ENCODE results near the gene GOLPH3.

GOLPH3 gene

GRCh38 chr5:32098890-32099310 is 75.2 kb downstream of the GOLPH3 start:
- Histone ChIP-seq H3K27ac (peak overlapping the region in 1 of 2 donors; percentile 4), H3K9me3 (no peaks in the 10 kb centered on the region), H3K4me3 (no peak overlapping the region), H3K4me1 (peaks cover 0 to 33% (median 6%) of the 10 kb centered on the region in 4 donors), H3K27me3 (no peaks in the 10 kb centered on the region), H3K36me3 (peaks cover 30 to 63% (median 62%) of the 10 kb centered on the region in 3 donors)
- DNase-seq, result no peak
- TF ChIP-seq, protein P1, sequence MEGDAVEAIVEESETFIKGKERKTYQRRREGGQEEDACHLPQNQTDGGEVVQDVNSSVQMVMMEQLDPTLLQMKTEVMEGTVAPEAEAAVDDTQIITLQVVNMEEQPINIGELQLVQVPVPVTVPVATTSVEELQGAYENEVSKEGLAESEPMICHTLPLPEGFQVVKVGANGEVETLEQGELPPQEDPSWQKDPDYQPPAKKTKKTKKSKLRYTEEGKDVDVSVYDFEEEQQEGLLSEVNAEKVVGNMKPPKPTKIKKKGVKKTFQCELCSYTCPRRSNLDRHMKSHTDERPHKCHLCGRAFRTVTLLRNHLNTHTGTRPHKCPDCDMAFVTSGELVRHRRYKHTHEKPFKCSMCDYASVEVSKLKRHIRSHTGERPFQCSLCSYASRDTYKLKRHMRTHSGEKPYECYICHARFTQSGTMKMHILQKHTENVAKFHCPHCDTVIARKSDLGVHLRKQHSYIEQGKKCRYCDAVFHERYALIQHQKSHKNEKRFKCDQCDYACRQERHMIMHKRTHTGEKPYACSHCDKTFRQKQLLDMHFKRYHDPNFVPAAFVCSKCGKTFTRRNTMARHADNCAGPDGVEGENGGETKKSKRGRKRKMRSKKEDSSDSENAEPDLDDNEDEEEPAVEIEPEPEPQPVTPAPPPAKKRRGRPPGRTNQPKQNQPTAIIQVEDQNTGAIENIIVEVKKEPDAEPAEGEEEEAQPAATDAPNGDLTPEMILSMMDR (IDR thresholded peaks at IDR 0.05), result no peak
- intact Hi-C loops (cut with DNase I; ENCODE audit: low total_unique reads), result no loop called here

DNA sequence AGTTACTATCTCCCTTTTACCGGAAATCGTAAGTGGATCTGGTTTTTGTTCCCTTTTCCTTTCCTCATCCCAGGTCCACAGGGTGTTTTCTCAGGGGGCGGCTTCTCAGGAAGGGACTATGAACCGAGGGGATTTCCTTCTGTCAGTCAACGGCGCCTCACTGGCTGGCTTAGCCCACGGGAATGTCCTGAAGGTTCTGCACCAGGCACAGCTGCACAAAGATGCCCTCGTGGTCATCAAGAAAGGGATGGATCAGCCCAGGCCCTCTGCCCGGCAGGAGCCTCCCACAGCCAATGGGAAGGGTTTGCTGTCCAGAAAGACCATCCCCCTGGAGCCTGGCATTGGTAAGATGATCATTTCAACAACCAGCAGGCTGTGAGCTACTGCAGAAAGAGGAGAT is 75.8 kb downstream of the GOLPH3 start:
- H3K36me3 ChIP-seq, result peaks cover 24 to 57% (median 56%) of the 10 kb centered on the region in 3 donors
- intact Hi-C loops (cut with DNase I; ENCODE audit: low total_unique reads), result no loop called here

DNA sequence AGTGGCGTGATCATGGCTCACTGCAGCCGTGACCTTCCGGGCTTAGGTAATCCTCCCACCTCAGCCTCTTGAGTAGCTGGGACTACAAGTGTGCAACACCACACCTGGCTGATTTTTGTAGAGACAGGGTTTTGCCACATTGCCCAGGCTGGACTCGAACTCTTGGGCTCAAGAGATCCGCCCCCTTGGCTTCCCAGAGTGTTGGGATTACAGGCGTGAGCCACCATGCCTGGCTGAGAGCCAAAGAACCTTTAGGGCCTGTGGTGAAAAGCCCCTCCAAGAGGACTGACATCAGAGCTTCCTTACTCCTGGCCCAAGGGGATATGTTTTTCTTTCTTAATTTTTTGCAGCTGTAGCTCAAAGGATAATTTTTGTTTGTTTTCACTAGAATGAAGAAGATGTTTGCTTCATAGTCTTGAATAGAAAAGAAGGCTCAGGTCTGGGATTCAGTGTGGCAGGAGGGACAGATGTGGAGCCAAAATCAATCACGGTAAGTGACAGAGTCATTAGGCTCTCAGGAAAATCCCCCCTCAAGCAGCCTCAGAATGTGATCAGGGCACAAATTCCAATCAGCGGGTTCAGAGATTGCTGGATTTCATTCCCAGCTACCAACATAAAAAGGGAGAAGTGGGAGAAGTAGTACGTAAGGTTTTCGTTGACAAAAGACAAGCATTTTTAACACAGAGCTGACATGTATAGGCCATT is 77.1 kb downstream of the GOLPH3 start:
- H3K36me3 ChIP-seq, result peaks cover 13 to 45% (median 44%) of the 10 kb centered on the region in 3 donors
- no peak for DNase-seq
- intact Hi-C loops (cut with DNase I; ENCODE audit: low total_unique reads), result no loop called here

More for the DNA sequence above, 75.8 kb downstream of the GOLPH3 start:
- TF ChIP-seq, protein P1 (IDR thresholded peaks at IDR 0.05), result no peak
- peak overlapping the region in 1 of 2 donors; percentile 4 for H3K27ac ChIP-seq
- H3K4me3 ChIP-seq, result no peak overlapping the region
- no peaks in the 10 kb centered on the region for H3K9me3 ChIP-seq
- H3K27me3 ChIP-seq, result no peaks in the 10 kb centered on the region
- H3K4me1 ChIP-seq, result peaks cover 0 to 36% (median 6%) of the 10 kb centered on the region in 4 donors
- DNase-seq, result no peak

GRCh38 chr5:32095261-32095671 is 78.9 kb downstream of the GOLPH3 start:
- Histone ChIP-seq H3K36me3 (peaks cover 0 to 37% (median 27%) of the 10 kb centered on the region in 3 donors), H3K27me3 (no peaks in the 10 kb centered on the region), H3K4me1 (peaks cover 0 to 38% (median 7%) of the 10 kb centered on the region in 4 donors), H3K9me3 (no peaks in the 10 kb centered on the region), H3K4me3 (no peak overlapping the region), H3K27ac (peak overlapping the region; percentile 10 to 54)
- intact Hi-C loops (cut with DNase I; ENCODE audit: low total_unique reads), result no loop called here
- DNase-seq, result no peak
- TF ChIP-seq, protein P1 (IDR thresholded peaks at IDR 0.05), result no peak

More for the DNA sequence above, 77.1 kb downstream of the GOLPH3 start:
- Histone ChIP-seq H3K27me3 (no peaks in the 10 kb centered on the region), H3K4me1 (peaks cover 0 to 42% (median 7%) of the 10 kb centered on the region in 4 donors), H3K4me3 (no peak overlapping the region), H3K27ac (no peak overlapping the region), H3K9me3 (no peaks in the 10 kb centered on the region)
- TF ChIP-seq, protein P1 (IDR thresholded peaks at IDR 0.05), result no peak

DNA sequence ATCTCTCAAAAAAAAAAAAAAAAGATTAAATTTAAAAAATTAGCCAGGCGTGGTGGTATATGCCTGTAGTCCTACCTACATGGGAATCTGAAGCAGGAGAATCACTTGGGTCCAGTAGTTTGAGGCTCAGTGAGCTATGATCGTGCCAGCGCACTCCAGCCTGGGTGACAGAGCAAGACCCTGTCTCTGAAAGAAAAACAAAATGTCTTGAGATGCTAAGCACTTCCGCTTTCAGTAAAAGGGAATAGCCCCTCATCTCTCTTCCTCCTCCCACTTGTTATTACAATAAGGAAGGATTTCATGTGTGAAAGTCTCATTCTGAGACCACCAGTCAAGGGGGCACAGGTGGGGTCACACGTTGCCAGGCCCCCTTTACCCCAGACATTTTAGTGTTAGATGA is 79.4 kb downstream of the GOLPH3 start:
- TF ChIP-seq, protein P1 (IDR thresholded peaks at IDR 0.05), result no peak
- Histone ChIP-seq H3K27me3 (no peaks in the 10 kb centered on the region), H3K4me1 (peaks cover 0 to 33% (median 7%) of the 10 kb centered on the region in 4 donors), H3K9me3 (no peaks in the 10 kb centered on the region), H3K4me3 (no peak overlapping the region), H3K36me3 (peaks cover 0 to 37% (median 23%) of the 10 kb centered on the region in 3 donors), H3K27ac (peak overlapping the region; percentile 10 to 54)
- no peak for DNase-seq
- intact Hi-C loops (cut with DNase I; ENCODE audit: low total_unique reads), result no loop called here
